HuH-7 (cell line): ENCODE measurements around the gene LILRA2.
"Not testable (repeated sequence)": the region's sequence is repeated elsewhere in the genome, so short reads cannot be mapped to it uniquely, and the experiment has no call there.

Experiments used
- DNase-seq: peaks from one replicate; pipeline ENCODE4 v3.0.0; 2011; ENCODE audit warnings: low spot score

Gene LILRA2

DNA sequence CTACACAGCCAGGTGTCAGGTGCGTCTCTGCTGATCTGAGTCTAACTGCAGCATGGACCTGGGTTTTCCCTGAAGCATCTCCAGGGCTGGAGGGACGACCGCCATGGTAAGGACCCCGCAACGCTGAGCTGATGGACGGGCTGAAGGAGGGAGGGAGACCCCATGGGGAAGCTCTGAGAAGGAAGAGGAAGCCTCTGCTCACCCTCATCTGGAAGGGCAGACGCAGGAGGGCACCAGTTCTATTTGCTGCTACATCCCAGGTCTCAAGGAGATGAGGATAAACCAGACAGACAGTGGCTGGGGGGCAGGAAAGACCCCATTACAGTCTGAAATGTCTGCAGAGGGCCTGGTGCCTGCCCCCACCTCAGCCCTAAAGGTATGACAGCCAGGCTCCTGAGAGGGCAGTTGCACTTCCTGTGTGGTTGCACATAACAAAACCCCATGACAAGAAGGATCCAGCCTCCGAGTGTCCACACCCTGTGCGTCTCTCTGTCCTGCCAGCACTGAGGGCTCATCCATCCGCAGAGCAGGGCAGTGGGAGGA is at the start of gene LILRA2:
Gene LILRA2 (plus strand): TSS at position 461 of the 543 bp plus-strand sequence. CDS start 89 bp downstream, outside the sequence.
- no peak for DNase-seq

DNA sequence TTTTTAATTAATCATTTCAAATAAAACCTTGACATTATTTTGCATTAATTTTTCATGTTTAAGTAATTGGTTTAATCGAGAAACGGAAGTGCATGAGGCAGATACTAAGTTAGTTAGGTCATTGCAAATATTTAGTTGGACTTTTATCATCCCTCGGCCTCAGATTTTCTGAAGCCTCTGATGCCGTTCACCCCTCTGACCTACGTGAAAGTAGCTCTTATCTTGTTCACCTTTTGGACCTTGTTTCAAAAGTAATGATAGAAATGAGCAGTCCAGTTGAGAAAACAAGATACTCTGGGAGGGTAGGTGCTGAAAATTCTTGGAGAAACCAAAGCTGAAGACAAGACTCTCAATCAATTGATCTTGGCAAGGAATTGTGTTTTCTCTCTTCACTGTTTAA is 48.0 kb upstream of the LILRA2 start:
- no peak for DNase-seq

DNA sequence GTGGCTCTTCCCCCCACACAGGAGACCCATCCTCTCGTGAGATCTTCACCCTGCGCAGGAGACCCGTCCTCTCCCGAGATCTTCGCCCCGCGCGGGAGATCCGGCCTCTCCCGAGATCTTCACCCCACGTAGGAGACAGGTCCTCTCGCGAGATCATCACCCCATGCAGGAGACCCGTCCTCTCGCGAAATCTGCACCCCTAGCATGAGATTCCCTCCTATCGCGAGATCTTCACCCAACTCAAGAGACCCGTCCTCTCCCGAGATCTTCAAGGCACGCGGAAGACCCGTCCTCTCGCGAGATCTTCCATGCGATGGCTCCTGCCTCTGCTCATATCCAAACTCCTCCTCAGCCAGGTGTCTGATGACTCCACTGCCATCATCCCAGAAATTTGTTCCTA is 46.6 kb upstream of the LILRA2 start:
- DNase-seq = no peak

DNA sequence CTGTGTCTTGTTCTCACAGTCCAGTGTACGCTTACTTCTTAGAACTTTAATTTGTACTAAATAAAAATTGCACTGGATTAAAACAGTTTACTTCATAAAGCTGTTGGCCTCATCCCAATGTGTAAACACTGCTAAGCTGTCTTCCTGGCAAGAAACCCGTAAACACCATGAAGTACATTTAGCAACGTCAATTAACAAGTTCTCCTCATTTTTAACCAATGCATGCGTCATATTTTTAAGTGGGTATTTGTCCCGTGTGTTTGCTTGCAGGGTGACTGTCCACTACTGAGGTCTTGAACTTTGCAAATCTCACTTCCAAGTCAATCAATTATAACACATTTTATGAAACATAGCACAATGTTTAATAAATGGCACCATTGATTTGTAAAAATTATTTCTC is 42.7 kb upstream of the LILRA2 start:
- DNase-seq = no peak

DNA sequence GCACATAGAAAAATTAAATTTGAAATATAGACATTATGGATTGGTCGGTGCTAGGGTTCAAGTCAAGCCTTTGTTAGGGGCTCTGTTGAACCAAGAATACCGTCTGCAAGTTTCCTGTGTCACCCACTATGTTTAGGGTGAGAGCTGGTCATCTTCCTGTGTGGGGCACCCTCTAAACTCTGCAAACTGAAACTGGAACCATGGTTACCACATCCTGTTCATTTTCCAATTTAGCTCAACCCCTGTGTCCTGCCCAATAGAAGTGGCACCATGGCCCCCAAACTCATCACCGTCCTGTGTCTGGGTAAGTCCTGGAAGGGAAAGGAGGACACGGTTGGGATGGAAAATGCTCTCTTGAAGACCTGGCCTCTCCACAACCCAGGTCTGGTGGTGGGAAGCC is 41.1 kb upstream of the LILRA2 start:
- no peak for DNase-seq

DNA sequence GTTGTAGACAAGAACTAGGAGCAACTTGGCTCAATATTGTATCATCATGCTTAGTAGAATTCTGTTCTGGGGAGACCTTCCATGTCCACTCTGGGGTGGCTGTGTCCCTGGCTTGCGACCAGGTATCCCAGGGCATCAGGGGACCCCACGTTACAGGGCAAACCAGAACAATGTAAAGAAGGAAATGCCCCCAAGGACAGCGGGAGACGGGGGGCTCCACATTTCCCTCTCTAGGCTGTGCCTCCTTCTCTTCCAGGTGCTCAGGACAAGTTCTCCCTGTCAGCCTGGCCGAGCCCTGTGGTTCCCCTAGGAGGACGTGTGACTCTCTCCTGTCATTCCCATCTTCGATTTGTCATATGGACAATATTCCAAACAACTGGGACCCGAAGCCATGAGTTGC is 40.1 kb upstream of the LILRA2 start:
- no peak for DNase-seq

DNA sequence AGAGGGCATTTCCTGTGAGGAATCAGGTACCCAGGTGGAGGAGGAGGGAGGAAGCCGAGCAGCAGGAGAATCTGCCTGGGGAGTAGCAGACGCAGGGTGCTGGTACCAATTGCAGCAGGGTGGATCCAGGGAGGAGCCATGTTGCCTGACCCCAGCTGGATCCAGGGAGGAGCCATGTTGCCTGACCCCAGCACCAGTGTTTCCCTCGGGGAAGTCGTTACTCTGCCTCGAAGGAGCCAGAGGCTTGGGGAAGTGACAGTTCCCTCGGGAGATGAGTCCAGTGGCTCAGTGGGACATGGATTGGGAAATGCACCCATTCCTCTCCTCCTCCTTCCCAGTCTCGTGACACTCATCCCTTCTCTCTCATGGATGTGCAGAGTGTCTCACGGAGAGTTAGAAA is 39.4 kb upstream of the LILRA2 start:
- no peak for DNase-seq

DNA sequence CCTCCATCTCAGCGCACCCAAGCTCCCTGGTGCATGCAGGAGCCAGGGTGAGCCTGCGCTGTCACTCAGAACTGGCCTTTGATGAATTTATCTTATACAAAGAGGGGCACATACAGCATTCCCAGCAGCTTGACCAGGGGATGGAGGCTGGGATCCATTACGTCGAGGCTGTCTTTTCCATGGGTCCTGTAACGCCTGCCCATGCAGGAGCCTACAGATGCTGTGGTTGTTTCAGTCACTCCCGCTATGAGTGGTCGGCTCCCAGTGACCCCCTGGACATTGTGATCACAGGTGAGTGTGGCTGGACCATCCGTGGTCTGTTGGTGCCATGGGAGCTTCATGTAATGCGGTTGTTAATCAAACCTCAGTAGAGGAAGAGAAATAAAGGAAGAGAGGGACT is 38.0 kb upstream of the LILRA2 start:
- no peak for DNase-seq

DNA sequence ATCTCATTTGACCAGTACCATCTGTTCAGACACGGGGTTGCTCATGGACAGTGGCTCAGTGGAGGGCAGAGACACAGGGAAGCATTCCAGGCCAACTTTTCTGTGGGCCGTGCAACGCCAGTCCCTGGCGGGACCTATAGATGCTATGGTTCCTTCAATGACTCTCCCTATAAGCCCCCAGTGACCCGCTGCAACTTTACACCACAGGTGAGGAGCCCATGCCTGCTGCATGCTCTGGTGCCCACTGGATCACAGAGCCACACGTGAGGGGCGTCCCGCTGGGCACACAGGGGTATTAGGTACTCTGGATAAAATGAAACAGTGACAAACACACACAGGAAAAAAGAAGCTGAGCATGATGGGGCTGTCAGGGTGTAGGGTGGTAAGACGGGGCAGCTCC is 36.6 kb upstream of the LILRA2 start:
- DNase-seq = no peak

DNA sequence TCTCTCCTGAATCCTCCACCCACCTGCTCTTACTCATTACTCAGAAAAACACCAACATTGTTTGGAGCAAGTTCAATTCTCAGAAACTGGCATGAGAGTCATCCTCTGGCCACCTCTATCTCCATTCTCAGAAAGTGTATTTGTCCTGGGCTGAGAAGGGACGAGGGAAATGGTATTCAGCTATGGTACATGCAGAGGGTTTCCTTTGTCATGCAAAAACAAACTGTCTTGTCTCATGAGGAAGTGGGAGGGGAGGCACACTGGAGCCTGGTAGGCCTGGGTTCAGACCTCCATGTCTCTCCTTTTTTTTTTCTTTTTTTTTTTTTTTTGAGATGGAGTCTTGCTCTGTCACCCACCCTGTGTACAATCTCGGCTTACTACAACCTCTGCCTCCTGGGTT is 31.9 kb upstream of the LILRA2 start:
- DNase-seq = no peak

DNA sequence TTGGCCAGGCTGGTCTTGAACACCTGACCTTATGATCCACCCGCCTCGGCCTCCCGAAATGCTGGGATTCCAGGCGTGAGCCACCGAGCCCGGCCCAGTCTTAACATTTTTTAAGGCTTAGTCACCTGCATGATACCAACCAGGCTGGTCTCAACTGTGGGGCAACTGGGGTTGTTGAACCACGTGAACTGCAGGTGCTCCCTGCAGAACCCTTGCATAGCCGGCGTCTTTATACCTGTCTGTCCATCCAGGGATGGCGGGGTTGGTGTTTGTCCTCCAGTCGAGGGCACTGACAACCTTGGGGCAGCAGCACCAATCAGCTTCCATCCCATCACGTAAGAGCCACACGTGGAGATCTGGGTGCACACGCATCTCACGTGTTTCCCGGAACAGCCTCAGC is 24.8 kb upstream of the LILRA2 start:
- DNase-seq = no peak

DNA sequence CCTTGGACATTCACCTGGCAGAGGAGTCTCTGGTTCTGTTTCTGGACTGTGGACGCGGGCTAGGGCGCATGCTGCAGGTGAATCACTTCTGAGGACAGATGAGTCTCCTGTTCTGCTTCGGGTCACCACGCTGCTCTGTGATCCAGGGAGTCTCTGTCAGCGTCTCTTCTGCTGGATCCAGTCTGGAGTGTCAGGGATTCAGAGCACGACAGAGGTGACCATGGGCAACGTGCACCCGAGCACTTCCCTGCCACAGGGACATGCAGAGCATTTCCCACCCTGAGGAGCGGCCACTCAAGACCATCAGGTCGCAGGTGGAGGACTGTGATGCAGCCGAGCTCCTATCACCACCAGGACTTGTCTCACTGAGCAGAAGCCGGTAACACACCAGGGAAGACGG is 24.4 kb upstream of the LILRA2 start:
- DNase-seq = no peak

DNA sequence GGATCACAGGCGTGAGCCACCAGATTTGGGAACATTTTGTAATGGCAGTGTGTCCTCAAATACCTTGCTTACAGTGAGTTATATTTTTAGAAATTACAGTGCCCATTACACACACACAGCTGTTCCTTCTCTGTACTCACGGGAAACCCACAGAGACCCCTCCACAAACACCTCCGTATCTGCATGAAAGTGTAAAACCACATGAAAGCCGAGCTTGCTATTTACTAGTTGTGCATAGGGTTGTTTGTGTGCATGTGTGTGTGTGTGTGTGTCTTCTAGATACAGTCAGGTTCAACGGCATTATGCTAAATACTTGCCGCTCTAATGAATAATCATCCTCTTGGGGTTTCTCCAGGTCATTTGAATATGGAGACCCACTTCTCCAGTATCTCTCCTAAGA is 22.3 kb upstream of the LILRA2 start:
- no peak for DNase-seq

DNA sequence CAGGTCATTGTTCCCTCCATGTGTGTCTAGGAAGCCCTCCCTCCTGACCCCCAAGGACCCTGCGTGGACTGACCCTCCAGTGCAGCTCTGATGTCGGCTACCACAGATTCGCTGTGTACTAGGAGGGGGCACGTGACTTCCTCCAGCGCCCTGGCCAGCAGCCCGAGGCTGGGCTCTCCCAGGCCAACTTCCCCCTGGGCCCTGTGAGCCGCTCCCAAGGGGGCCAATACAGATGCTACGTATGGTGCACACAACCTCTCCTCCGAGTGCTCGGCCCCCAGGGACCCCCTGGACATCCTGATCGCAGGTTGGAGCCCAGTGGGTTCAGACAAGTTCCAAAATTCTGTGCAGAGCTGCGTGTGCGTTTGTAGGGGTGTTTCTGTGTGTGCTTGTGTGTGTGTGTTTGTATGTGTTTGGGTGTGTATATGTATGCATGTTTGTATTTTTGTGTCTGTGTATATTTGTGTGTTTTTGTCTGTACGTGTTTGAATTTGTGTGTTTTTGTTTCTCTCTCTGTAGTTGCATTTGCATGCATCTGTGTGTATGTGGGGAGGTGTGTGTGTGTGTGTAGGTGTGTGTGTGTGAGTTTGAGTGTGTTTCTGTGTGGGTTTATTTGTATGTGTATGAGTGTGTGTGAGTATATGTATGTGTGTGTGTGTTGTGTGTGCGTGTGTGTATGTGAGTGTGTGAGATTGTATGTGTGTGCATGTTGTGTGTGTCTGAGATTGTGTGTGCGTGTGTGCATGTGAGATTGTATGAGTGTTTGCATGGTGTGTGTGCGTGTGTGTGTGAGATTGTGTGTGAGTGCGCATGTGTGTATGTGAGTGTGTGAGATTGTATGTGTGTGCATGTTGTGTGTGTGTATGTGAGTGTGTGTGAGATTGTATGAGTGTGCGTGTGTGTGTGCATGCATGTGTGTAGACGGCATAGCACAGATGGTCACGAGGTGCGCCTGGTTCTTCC is 21.4 kb upstream of the LILRA2 start:
- DNase-seq = no peak

DNA sequence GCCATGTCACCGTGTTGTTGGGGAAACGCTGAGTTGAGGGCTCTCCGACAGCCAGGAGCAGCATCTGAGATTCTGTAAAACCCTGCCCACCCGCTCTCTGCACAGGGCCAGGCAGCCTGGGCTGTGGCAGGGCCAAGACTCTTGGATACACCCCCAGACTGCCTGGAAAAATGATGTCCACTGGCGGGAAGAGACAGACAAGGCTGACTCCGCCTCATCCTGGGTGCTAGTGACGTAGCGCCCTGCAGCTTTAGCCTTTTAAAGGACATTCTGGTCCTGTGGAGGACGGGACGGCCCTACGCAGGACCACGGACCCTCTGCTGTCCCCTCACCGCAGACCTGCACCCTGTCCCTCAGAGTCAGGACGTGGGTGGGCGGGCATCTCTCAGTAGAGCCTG is 20.7 kb upstream of the LILRA2 start:
- no peak for DNase-seq

DNA sequence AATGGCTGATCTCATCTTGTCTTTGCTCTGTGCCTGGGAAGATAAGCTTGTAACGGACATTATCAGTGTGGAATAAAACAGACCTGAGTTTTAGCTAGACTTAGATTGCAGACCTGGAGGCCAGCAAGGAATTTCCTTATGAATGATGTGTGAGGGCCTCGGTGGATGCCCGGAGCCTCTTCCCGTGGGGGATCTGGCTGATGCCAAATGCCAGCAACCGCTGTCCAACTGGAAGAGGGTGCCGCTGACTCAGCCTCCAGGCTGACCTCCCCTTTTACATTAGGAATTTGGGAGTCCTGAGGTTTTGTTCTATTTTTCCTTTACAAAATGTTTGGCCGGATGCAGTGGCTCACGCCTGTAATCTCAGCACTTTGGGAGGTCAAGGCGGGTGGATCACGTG is 19.6 kb upstream of the LILRA2 start:
- no peak for DNase-seq

DNA sequence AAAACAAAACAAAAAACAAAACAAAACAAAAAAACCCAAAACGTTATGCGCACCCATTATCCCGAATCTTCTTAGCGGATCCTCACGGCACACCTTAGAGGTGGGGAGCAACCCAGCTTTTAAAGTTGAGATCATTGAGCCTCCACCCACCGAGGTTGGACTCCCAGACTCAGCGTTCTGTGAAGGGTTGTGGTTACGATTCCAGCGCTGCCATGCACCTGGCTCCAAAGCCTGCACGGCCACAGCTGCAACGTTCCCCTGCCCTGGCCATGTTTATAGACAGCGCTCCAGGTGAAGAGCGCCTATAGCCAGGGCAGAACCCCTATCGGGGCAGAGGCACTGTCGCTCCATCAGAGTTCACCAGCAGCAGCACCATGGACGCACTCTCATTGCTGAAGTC is 18.7 kb upstream of the LILRA2 start:
- no peak for DNase-seq

DNA sequence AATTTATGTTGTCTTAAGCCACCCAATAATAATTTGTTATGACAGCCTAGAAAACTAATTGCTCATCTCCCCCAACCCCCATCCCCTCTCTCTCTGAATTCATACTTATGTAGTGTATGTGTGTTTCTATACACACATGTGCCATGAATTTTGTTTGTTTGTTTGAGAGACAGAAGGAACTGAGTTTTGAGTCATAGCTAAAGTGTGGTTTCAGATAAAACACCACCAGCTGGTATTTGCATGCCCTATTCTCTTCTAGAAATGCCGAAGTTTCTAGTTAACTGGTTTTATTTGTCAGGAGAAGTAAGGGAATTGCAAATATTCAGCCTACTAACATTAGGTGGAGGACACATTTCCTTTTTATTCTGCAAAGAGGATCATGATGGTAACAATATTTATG is 17.4 kb upstream of the LILRA2 start:
- no peak for DNase-seq

DNA sequence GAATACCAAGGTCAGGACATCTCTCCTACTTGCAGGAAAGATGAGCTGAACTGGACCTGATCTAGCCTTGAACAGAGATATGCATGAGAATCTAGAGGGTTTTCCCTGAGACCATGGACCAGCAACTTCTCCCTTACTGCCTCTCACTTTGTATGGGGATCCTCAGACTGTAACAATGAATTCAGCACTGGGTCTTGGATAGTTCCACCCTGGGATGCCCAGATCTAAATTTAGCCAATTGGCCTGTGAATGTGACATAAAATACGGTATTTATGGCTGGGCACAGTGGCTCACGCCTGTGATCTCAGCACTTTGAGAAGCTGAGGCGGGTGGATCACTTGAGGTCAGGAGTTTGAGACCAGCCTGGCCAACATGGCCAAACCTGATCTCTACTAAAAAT is 15.3 kb upstream of the LILRA2 start:
- no peak for DNase-seq

DNA sequence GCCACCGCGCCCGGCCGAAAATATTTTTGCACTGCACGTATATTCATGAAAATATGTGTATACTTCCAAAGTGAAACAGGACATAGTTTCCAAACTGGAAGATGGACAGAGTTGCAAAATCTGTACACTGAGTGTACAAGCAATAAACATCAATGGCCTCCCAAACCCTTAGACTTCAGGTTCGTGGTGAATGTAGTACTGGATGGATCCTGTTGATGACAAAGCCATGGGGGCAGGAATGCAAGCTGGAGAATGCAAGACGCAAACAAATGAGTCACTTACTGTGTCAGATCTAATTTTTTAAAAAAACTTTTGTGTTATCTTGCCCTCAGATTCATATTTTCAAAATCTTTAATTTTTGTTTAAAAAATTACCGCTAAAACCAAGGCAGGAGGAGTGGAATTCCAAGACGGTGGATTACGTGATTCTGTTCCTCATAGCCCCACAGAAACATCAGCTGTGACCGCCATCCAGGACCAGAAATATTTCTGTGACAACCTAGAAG is 12.7 kb upstream of the LILRA2 start:
- no peak for DNase-seq

DNA sequence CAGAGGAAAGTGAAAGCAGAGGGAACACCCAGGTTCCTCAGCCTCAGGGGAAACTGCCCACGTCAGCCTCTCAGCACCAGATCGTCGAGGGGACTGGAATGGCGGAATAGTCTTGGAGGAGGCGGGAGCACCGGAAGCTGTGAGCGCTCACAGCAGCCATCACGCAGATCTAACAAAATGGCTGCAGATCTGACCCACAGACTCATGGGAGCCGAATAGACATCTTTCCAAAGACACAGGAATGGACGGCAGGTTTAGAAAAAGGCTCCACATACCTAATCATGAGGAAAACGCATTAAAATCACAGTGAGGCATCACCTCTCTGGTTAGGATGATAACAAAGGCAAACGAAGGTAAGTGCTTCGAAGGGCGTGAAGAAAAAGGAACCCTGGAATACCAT is 11.8 kb upstream of the LILRA2 start:
- no peak for DNase-seq

DNA sequence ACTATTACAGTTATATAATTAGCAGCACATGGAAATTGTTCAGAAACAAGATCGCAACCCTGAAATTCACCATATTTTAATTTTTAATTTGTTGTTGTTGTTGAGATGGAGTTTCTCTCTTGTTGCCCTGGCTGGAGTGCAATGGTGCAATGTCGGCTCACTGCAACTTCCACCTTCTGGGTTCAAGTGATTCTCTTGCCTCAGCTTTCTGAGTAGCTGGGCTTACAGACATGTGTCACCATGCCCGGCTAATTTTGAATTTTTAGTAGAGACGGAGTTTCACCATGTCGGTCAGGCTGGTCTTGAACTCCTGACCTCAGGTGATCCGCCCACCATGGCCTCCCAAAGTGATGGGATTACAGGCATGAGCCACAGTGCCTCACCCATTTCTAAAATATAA is 10.4 kb upstream of the LILRA2 start:
- DNase-seq = not testable (repeated sequence)

DNA sequence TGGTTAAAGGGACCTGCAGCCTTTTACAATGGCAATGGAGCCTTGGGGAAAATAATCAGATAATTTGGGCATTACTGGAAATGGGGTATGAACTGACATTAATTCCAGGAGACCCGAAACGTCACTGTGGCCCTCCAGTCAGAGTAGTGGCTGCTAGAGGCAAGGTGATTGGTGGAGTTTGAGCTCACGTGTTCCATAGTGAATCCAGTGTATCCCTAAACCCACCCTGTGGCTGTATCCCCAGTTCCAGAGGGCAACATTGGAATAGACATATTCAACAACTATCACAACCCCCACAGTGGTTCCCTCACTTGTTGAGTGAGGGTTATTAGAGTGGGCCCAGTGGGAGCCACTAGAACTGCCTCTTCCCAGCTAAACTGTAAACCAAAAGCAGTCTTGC is 3.3 kb upstream of the LILRA2 start:
- DNase-seq = no peak
